ES-I3 (cell line): ENCODE results near the gene BNC2.

Experiments used
- H3K36me3 ChIP-seq: 2 replicates; pipeline ENCODE4 v1.6.1; 2013; ENCODE audit warnings: mild to moderate bottlenecking, low read length, control low read depth, moderate library complexity; ENCODE audit not compliant: insufficient read depth
- H3K4me1 ChIP-seq: 2 replicates; pipeline ENCODE4 v1.6.1; 2013; ENCODE audit warnings: mild to moderate bottlenecking, control low read depth, low read length; ENCODE audit not compliant: insufficient read depth
- H3K9ac ChIP-seq: 2 replicates; pipeline ENCODE4 v1.6.1; 2013; ENCODE audit warnings: low read depth, mild to moderate bottlenecking, low read length, moderate library complexity
- H3K9me3 ChIP-seq: 2 replicates; pipeline ENCODE4 v1.6.1; 2013; ENCODE audit warnings: mild to moderate bottlenecking, low read length, moderate library complexity; ENCODE audit not compliant: control insufficient read depth, insufficient read depth

The BNC2 gene

DNA sequence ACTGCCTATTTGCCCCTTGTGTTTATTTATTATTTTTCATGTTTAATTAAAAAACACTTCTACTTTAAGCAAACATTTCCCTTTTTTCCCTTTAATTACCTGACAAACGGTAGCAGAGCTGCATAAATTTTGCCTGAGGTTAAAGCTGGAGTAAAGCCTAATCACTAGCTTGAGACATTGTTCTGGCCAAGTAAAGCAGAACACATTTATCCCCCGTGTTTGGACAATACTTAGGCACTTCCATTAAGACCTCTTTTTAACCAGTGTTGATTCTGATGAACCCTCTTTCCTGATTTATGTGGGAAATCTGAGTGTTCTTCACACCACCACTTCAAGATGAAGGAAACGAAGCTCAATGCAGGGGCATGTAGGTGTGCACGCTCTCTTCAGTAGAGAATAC lies 54.5 kb downstream of the BNC2 start:
- Histone ChIP-seq H3K4me1 (peaks cover 34% of the 10 kb centered on the region), H3K9me3 (no peaks in the 10 kb centered on the region), H3K36me3 (no peaks in the 10 kb centered on the region; the same call in 1 of the 2 replicates), H3K9ac (no peak overlapping the region)

- H3K9me3 ChIP-seq: no peaks in the 10 kb centered on the region
- peaks cover 34% of the 10 kb centered on the region for H3K4me1 ChIP-seq
- H3K9ac ChIP-seq: no peak overlapping the region
- H3K36me3 ChIP-seq: no peaks in the 10 kb centered on the region; the same call in 1 of the 2 replicates
These were observed 55.4 kb downstream of the BNC2 start for GRCh38 chr9:16815079-16815478.

DNA sequence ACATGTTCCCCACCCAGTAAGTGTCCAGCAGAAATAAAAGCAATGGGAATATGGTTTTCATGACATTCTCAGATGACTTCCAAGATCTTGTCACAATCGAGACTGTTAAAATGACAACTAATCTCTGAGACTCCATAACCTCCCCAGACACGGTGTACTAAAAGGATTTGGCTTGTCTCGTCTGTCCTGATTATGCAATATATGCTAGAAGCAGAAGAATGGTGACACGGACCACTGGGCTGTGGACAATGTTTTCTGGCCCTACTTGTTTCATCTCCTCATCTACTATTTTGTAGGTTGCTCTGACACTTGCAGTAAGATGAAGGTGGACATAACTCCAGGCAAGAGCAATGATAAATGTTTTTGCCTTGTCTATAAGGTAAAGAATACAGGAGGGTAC lies 56.6 kb downstream of the BNC2 start:
- Histone ChIP-seq H3K9me3 (no peaks in the 10 kb centered on the region), H3K4me1 (peaks cover 42% of the 10 kb centered on the region), H3K9ac (no peak overlapping the region), H3K36me3 (no peaks in the 10 kb centered on the region; the same call in 1 of the 2 replicates)

DNA sequence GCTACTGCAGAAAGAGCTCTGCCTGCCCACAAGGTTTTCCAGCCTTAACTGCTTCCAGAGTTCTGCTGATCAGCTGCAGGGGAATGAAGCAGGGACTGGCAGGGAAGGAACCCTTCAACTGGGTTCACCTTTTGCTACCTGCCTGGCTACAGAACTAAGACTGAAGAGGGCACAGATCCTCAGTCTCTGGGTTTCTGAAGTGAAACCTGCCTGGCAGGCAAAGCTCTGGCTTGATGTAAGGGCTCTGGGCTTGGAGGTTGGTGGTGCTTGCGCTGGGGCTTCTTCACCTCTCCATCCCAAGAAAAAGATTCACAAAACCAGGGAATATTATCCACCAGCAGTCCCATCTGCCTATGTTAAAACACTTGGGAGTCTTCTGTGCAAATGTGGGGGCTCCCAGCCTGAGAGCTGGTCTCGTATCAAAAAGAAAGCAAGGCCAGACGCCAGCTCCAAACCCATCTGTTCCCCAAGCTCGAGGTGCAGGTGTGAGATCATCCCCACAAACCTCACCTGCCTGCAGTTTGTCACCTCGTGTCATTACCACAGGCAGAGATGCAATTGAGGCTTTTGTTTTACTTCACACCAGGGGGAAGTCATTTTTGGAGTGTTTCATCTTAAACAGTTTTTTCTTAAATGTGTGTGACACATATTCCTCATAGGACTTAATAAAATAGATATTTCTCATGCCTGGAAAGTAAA lies 58.3 kb downstream of the BNC2 start:
- no peaks in the 10 kb centered on the region for H3K36me3 ChIP-seq
- H3K9me3 ChIP-seq: no peaks in the 10 kb centered on the region
- peaks cover 43% of the 10 kb centered on the region for H3K4me1 ChIP-seq
- no peak overlapping the region for H3K9ac ChIP-seq

GRCh38 chr9:16809912-16810610 lies 60.4 kb downstream of the BNC2 start:
- Histone ChIP-seq H3K9ac (no peak overlapping the region), H3K4me1 (peaks cover 32% of the 10 kb centered on the region; the same call in 1 of the 2 replicates), H3K36me3 (no peaks in the 10 kb centered on the region), H3K9me3 (no peaks in the 10 kb centered on the region)

GRCh38 chr9:16806674-16807073 lies 63.8 kb downstream of the BNC2 start:
- no peaks in the 10 kb centered on the region for H3K9me3 ChIP-seq
- no peaks in the 10 kb centered on the region for H3K36me3 ChIP-seq
- peaks cover 39% of the 10 kb centered on the region for H3K4me1 ChIP-seq
- H3K9ac ChIP-seq: no peak overlapping the region

DNA sequence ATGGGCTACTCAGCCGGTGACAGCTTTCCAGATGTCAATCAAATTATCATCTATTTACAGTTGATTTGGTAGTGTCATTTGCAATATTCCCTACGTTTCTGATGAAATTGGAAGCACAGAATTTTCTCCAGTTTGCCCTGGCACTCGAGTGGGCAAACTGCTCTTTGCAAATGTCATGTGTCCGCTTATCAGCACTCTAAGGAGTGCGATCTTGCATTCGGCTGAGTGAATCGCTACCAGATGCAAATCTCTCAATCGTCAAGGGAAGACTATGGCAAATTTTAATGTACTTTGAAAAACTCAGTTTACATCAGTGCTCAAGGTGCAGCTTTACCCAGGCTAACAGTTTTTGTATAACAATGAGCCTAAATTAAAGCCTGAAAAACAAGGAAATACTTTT lies 66.8 kb downstream of the BNC2 start:
- peaks cover 26% of the 10 kb centered on the region for H3K4me1 ChIP-seq
- H3K9me3 ChIP-seq: no peaks in the 10 kb centered on the region
- no peak overlapping the region for H3K9ac ChIP-seq
- no peaks in the 10 kb centered on the region for H3K36me3 ChIP-seq

DNA sequence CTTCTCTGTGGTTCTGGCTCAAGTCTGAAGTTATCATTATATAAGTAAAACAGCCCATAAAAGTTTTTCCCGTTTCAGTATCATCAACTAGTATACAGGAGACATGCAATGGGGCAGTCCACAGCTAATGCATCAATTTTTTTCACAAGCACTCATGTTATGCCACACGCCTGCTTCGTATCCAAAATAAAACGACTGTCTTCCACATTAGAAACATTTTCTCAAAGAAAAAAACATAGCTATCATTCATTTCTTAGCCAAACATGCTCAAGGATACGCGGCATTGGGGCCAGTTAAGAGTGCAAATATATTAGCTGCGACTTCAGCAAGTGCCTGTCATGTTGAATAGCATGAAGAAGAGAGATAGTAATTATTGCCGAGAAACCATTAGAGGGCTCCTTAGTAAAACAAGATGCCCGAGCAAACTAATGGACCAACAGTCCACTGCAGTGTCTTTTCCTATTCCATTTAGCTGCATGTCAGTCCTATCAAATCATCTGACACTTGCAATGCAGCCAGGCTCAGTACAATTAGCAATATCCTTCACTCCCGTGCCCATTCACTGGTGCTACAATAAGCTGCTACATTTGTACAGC lies 68.5 kb downstream of the BNC2 start:
- Histone ChIP-seq H3K9me3 (no peaks in the 10 kb centered on the region), H3K36me3 (no peaks in the 10 kb centered on the region), H3K4me1 (peaks cover 23% of the 10 kb centered on the region), H3K9ac (no peak overlapping the region)

DNA sequence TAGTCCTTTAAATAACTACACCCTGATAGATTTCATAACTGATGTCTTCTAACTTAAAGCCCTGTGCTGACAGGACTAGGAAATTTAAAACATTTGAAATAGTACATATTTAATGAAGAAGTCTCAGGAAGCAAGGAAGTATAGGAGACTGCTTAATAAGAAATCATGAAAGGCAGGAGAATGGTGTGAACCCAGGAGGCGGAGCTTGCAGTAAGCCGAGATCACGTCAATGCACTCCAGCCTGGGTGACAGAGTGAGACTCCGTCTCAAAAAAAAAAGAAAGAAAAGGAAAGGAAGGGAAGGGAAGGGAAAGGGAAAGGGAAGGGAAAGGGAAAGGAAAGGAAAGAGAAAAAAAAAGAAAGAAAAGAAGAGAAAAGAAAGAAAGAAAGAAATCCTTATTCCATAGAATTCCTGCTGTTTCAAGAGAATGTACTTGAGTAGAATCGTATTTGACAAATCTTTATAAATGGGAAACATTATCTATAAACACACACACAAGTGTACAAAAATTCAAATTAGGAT lies 74.1 kb downstream of the BNC2 start:
- Histone ChIP-seq H3K9ac (no peak overlapping the region), H3K4me1 (peaks cover 24% of the 10 kb centered on the region), H3K36me3 (no peaks in the 10 kb centered on the region), H3K9me3 (no peaks in the 10 kb centered on the region)

GRCh38 chr9:16794871-16795639 lies 75.4 kb downstream of the BNC2 start:
- H3K9ac ChIP-seq: no peak overlapping the region
- peaks cover 24% of the 10 kb centered on the region for H3K4me1 ChIP-seq
- no peaks in the 10 kb centered on the region for H3K36me3 ChIP-seq
- no peaks in the 10 kb centered on the region for H3K9me3 ChIP-seq

DNA sequence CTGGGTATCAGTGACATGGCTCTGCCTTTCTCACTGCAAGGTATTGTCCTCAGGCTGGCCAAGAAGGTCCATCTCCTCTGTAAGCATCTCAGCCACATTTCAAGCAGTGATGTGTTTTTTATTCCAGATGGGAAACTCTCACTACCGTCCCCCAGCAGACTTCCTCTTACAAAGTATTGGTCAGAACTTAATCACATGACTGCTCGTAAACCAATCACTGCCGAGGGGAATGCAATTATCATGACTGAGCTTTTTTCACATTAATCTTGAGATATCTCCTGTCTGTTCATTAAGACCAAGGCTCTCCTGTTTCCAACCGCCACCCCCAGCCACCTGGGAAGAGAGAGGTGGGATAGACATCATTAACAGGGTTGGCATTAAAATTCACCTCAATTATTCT lies 76.4 kb downstream of the BNC2 start:
- Histone ChIP-seq H3K36me3 (no peaks in the 10 kb centered on the region), H3K9ac (no peak overlapping the region), H3K9me3 (no peaks in the 10 kb centered on the region), H3K4me1 (peaks cover 24% of the 10 kb centered on the region)

GRCh38 chr9:16787724-16788123 lies 82.7 kb downstream of the BNC2 start:
- no peaks in the 10 kb centered on the region for H3K9me3 ChIP-seq
- H3K36me3 ChIP-seq: no peaks in the 10 kb centered on the region
- H3K9ac ChIP-seq: no peak overlapping the region
- H3K4me1 ChIP-seq: peaks cover 3% of the 10 kb centered on the region

- Histone ChIP-seq H3K36me3 (no peaks in the 10 kb centered on the region), H3K9me3 (no peaks in the 10 kb centered on the region), H3K9ac (no peak overlapping the region), H3K4me1 (peaks cover 3% of the 10 kb centered on the region)
These were observed 86.5 kb downstream of the BNC2 start for GRCh38 chr9:16784002-16784401.

DNA sequence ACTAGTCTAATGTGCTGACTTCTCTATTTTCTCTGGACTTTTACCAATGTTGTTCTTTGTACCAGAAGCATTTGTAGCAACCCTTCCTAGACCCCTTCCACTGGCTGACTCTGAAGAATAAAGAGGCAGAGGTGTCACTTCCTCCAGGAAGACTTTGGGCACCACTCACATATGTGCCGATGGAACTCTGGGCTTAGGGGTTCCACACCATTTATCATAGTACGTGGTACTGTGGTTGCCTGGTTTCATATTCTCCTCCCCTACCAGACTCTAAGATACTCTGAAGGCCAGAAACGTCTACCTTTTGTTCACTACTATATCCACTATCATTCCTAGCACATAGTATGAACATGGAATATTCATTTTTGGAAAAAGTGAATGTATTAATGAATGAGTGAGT lies 88.0 kb downstream of the BNC2 start:
- Histone ChIP-seq H3K9me3 (no peaks in the 10 kb centered on the region), H3K4me1 (peaks cover 3% of the 10 kb centered on the region), H3K36me3 (no peaks in the 10 kb centered on the region), H3K9ac (no peak overlapping the region)
